Stimulated activated CD4-positive, alpha-beta T cell treated with anti-CD3 and anti-CD28 coated beads, Interleukin-2, amount 100 ng/mL, for 4 hours (primary cell): ENCODE data around the gene ADM2.
"Not testable (repeated sequence)": the region's sequence is repeated elsewhere in the genome, so short reads cannot be mapped to it uniquely, and the experiment has no call there.

ENCODE experiments used
- DNase-seq: peaks from one replicate; pipeline ENCODE4 v3.0.0-alpha.2; 2020; ENCODE audit warnings: low read depth

ADM2 gene

DNA sequence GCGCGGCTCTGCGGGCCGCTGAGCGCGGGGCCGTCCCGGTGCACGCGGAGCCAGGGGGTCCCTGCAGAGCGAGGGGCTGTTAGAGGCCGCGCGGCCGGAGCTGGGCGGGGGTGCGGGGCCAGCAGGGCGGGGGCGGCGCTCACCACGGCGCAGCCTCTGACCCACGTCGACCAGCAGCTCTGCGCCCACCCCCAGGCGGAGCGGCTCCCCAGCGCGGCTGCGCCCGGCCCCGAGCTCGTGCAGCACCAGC lies 44.4 kb downstream of the ADM2 start:
- DNase-seq, result no peak

GRCh38 chr22:50526108-50526833 lies 44.9 kb downstream of the ADM2 start:
- peak; percentile 83 for DNase-seq

- DNase-seq, result no peak
These were observed 45.8 kb downstream of the ADM2 start for GRCh38 chr22:50526834-50527801.

DNA sequence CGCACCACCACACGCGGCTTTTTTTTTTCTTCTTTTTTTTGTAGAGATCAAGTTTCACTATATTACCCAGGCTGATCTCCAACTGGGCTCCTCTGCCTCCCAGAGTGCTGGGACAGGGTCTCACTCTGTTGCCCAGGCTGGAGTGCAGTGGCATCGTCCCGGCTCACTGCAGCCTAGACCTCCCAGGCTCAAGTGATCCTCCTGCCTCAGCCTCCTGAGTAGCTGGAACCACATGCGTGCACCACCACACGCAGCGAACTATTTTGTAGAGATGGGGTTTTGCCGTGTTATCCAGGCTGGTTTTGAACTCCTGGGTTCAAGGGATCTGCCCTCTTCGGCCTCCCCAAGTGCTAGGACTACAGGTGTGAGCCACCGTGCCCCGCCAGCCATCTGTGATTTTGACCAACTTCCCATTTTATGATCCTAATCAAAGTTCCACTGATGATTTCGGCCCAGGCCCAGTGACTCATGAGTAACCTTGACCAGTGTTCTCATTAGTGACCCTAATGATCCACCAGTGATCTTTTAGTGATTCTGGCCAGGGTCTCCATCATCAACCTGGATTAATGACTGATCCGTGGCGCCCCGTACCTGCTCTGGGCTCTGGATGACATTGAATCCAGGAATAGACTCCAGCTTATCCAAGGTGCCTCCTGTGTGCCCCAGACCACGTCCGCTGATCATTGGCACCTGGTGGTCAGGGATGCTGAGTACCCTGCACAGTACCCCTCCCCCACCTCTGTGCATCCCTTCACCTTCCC lies 46.8 kb downstream of the ADM2 start:
- DNase-seq, result no peak

GRCh38 chr22:50528682-50529415 lies 47.5 kb downstream of the ADM2 start:
- no peak for DNase-seq

DNA sequence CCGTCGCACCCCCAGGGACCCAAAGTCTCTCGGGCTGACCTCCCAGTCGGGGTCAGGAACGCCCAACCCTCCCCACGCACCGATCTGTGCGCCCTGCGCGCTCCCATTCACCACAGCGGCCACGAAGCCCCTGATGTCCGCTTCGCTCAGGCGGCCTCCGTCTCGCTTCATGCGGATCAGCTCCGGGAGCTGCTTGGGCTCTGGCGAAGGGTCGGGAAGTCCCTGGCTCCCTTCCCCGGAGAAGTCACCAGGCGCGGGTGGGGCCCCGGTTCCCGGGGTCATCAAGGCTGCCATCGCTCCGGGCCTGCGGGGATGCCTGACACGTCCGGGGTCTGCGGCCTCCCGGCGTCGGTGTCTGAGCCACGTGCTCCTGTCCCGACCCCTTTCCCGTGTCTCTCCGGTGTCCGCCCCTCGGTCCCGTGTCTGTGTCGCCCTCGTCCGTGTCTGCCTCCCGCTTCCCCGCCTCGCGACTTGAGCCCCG lies 48.1 kb downstream of the ADM2 start:
- no peak for DNase-seq

DNA sequence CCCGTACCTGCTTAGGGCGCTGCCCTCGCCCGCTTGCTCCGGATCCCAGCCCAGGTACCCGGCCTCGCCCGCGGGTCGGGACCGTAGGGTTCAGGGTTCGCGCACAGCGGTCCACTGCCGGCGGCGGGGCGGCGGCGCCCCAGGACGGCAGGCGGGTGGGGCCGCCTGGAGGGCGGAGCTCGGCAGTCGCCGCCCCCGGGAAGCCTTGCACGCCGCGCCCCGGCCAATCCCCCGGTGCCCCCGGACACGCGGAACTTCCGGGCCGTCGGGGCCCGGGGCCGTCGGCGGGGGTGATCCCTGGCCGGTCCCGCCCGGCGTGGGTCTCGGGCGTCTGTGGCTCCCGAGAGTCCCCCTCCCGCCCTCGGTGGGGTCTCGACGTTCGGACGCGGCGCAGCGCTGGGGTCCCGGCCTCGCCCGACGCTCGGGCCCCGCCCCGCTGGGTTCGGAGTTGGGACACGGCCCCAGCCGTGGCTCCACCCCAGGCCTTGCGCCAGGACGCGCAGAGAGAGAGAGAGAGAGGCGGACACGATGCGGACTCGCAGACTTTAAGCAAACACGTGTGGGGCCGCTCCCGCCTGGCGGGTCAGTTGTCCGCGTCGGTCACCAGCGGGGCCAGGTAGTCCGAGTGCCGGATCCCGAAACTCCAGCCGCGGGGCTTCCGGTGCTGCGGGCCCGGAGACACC lies 48.7 kb downstream of the ADM2 start, which contains the start of gene TYMP:
Gene TYMP (minus strand): TSS at position 116 of the 683 bp plus-strand sequence. CDS start 303 bp downstream, outside the sequence.
- peak; percentile 71 for DNase-seq

- no peak for DNase-seq
These were observed 49.2 kb downstream of the ADM2 start for GRCh38 chr22:50530580-50530876.

DNA sequence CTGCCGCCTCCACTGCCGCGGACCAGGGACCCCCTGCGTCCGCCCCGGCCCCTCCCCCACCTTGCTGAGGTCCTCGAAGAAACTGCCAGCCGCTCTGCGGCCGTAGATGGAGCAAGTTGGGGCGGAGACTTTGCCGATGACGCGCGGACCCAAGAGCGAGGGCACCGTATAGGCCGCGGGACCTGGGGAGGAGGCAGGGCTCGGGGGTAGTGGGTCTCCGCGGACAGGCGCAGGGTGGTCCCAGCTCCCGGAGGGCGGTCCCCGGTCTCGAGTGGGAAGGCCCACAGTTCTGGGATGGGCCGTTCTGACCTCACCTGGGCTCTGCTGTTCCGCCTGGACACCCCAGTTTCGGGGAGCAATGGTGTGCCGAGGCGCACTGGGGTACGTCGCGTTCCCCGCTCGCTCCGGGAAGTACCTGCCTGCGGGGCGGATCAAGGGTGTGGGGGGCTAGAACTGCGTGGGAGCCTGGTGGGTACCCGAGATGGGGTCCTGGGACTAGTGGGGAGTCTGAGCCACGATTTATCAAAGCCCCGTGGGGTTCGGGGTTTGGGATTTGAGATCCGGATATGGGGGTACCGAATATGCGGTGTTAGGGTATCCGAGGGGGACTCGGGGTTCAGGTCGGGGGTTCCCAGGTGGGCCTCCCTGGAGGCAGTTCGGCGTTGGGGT lies 49.7 kb downstream of the ADM2 start:
- DNase-seq, result peak; percentile 77

DNA sequence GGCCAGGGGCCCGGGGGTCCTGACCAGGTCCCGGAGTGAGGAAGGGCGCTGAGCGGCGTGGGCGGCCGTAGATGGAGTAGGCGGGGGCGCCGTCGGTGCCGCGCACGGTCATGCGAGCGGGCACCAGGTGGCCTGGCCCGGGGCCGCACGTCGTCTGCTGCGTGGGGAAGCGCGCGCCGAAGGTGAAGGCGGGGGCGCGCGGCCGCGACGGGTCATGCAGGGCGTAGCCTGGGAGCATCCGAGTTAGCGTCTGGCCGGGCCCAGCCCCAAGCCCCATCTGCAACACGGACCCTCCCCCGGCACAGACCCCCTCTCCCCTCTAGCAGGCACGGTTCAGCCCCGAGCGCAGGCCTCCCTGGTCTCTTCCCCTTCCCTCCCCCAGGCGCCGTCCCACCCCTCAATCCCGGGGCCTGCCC lies 50.2 kb downstream of the ADM2 start:
- peak; percentile 76 for DNase-seq

DNA sequence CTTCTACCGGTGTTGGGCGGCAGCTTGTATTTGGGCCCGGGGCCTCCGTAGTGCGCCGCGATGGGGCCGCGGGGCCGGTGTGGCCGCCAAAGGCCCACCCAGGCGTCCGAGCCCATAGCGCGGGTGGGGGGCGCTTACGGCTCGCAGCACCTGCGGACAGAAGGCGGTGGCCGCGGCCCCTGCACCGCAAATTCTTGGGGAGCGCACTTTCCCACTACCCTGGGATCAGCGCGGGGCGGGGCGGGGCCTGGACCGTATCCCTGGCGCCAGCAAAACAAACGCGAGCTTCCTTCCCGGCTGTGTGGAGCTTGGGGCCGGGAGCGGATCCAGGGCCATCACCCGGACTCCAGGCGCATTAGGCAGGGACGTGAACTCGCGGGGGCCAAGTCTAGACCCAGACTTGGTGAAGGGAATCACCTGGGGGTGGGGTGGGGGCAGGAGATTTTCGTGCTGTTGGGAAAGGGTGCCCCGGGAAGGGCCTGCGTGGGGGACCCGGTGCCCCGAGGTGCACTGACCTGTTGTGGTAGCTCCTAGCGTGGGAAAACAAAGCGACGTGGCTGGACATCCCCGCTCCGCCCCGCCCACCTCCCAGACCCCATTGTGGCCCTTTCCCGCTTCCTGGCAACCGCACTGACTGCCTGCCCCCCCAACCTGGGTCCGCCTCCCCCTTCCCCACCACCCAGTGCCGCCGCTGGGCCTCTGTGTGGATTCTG lies 50.8 kb downstream of the ADM2 start:
- DNase-seq, result no peak

GRCh38 chr22:50532824-50533796 lies 51.8 kb downstream of the ADM2 start:
- no peak for DNase-seq

- not testable (repeated sequence) for DNase-seq
These were observed 52.7 kb downstream of the ADM2 start for GRCh38 chr22:50533856-50534711.

DNA sequence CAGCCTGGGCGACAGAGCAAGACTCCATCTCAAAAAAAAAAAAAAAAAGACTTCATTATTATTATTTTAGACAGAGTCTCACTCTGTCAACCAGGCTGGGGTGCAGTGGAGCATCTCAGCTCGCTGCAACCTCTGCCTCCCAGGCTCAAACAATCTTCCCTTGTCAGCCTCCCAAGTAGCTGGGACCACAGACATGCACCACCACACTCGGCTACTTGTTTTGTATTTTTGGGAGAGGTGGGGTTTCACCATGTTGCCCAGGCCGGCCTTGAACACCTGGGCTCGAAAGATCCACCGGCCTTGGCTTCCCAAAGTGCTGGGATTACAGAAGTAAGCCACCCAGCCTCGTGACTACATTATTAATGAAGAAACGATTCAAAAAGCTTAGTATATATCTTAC lies 53.8 kb downstream of the ADM2 start:
- DNase-seq, result no peak
